Measurements from ENCODE around the gene TTLL5.

Gene TTLL5

GRCh38 chr14:75926431-75927115 is 265.5 kb downstream of the TTLL5 start:
- no peak for DNase-seq

DNA sequence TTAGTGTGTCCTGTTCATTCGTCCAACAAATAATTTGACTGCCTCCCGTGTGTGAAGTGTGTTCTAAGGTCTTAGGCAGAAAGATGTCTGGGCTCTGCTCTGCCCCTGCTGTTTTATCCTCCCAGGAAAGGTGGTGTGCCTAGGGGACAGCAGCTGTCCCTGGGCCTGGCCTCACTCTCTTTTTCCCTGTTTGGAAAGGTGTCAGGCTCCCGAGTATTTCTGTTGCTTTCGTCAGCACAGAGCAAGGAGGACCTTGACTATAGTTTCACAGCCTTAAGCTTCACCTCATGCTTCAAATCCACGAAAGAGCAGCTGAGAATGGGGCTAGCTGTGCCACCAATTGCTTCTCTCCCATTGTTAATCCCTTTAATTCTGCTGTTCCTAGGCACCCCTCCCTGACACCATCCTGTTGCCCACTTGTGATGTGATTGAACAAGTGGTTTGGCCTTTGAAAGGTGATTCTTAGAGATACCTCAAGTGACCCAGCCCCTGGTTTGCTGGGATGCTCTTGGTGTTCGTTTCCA is 266.6 kb downstream of the TTLL5 start:
- DNase-seq, result no peak

- no peak for DNase-seq
Measured at GRCh38 chr14:75928690-75929181, 267.7 kb downstream of the TTLL5 start.

DNA sequence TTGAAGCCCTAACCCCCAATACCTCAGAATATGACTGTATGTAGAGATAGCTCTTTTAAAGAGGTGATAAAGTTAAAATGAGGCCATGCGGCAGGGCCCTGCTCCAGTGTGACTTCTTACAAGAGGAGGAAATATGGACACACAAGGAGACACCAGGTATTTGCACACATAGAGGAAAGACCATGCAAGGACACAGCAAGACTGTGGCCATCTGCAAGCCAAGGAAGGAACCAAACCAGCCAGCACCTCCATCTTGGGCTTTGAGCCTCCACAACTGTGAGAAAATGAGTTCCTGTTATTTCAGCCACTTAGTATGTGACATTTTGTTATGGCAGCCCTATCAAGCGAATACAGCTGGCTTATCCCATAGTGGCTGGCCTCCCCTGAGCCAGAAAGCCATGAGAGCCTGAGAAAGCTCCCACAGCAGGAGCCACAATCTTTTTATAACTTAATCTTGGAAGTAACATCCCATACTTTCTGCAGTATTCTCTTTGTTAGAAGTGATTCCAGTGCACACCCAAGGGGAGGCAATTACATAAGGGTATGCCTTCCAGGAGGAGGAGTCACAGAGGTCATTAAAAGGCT is 272.8 kb downstream of the TTLL5 start:
- no peak for DNase-seq

DNA sequence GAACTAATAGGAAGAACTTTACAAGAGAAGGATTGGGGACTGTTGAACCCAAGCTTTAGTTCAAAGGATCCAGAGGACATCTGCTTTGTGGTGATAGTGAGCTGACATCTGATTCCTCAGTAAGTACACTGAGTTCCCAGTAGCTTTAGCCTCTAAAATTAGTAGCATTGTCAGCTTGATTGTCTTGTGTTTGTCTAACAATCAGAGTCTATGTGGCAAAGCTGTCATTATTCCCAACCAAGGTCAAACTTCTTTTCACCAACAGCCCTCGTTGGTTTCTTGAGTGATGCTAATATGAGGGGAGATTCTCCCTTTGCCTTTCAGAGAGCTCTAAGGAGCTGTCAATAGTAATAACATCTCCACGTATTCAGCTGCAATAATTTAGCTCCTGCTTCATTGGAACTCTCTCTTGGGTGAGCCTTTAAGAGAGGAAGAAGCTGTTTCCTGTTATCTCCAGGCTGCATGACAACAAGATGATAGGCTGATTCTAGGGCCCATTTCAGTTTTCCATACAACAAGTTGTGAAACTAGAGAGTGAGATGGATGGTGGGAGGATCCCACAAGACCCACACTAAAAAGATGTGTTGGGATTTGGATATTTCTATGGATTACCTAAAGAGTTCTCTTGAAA is 274.1 kb downstream of the TTLL5 start:
- peak; percentile 50 for DNase-seq

DNA sequence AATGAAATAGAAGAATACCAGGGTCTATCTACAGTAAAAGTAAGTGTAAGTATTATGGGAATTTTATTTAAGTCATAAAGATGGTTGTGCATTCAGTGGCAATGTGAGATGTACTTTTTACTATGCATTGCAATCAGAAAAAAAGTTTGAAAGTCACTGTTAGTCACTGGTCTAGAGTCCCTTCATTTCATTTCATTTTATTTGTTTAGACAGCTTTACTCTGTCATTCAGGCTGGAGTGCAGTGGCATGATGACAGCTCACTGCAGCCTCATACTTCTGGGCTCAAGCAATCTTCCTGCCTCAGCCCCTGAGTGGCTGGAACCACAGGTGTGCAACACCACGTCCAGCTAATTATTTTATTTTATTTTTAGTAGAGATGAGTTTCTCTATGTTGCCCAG is 278.2 kb downstream of the TTLL5 start:
- no peak for DNase-seq

DNA sequence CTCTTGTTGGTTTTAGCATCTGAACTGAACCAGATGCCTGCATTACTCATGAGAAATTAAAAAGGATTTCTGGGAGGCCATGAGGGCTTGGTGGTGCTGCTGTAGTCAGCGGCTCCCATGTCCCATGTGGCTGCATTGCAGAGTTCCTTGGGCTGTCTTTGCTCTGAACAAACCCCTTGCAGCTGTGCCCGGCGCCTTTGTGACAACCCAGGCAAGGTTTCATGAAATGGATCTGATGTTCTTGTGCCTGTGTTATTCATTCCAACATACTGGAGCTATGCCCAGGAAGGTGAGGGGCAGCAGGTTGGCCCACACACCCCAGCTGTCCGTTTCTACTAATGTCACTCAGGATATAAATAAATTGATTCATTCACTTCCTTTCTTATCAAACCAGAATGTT is 280.0 kb downstream of the TTLL5 start:
- DNase-seq, result no peak

DNA sequence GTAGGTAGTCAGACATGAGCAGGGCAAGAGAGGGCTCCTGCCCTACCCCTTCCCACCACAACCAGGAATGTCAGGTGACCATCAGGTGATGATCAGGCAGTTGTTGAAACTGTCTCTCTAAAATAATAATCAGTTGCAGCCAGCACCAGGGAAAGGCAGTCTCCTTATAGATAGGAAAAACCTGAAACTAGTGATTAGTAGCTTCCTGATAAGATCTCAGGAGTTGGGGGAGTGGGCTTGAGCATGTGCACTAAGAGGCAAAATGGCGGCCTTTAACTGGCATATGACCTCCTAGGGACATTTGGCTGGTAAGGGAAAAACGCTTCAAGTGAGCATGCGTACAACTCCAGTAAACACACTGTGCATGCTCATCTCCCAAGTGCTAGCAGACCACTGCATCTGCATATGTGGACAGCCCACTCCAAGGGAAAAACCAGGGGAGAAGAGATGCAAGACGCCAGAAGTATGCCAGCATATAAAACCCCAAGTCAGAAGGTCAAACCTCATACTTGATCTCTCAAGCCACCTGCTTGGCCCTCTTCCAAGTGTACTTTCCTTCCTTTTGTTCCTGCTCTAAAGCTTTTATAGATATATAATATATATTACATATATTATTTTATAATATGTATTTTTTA is 283.7 kb downstream of the TTLL5 start:
- no peak for DNase-seq

DNA sequence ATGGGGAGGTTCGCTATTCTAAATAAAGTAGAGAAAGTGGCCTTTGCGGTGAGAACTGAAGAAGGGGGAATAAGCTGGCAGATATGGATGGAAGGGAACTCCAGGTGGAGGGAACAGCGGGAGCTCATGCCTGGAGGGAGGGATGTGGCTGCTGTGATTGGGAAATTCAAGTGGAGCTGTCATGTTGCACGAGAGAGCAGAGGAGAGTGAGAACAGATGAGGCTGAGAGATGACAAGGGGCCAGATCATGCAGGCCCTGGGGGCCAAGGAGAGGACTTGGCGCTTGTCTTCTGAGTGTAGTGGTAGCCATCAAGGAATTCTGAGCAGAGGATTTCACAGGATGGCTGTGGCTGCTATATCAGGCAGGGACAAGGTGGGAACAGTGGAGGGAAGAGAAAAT is 285.7 kb downstream of the TTLL5 start:
- DNase-seq, result no peak

DNA sequence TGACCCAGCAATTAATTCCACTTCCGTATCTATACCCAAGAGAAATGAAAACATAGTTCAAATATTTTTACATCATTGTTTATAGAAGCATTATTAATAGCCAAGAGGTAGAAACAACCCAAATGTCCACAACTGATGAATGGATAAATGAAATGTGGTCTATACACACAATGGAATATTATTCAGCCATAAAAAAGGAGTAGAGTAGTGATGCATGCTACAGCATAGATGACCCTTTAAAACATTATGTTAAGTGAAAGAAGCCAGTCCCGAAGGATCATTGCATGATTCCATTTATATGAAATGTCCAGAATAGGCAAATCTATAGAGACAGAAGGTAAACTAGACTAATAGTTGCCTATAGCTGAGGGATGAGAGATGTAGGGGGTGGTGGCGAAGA is 291.4 kb downstream of the TTLL5 start:
- DNase-seq, result no peak

DNA sequence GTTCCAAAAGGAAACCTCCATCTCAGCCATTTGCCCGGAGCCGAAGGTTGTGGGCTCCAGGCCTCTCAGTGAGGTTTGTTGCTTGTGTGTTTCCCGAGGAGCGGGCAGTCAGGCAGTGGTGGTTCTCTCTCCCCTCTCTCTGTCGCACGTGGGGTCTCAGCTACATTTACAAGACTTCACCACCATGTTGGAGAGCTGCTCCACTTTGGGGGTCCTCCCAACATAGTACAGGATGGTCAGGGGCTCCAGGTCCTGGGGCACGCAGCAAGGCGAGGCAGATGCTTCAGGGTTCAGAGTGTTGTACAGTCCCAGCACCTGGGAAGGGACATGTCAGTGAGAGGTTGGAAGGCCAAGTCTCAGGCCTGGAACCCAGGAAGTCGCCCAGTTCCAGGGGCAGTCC is 298.0 kb downstream of the TTLL5 start:
- no peak for DNase-seq

DNA sequence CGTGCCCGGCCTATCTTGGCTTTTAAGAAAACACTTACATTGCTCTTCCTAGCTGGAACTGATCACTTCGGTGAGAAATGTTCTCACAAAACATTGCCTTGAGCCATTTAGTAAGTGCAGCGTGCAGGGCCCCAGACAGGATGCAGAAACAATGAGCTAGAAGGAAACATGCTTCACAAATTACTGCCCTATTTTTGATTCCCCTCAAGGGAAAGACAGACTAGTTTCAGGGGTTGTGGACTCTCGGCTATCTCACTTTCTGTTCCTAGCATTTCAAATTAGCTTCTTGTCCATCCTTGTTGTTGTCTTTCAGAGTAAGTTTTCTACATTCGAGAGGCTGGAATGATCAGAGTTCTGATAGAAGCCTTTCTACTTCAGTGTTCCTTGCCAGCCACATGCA is 299.2 kb downstream of the TTLL5 start:
- no peak for DNase-seq

DNA sequence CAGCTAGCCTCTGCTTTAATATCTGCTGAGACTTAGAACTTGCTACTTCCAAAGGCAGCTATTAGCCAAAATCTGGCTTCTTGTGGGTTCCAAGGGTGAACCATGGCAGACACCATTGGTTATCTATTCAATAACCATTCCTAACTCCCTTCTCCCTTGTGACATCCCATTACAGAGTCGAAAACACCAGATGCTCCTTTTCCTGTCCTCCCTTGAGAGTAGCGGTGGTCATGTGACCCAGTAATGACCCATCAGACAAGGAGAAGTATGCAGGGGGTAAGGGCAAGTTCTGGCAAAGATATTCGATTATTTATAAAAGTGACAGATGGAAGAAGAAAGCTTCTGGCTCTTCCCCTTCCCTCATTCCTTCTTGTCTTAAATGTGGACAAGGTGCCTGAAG is 300.6 kb downstream of the TTLL5 start:
- DNase-seq, result no peak

DNA sequence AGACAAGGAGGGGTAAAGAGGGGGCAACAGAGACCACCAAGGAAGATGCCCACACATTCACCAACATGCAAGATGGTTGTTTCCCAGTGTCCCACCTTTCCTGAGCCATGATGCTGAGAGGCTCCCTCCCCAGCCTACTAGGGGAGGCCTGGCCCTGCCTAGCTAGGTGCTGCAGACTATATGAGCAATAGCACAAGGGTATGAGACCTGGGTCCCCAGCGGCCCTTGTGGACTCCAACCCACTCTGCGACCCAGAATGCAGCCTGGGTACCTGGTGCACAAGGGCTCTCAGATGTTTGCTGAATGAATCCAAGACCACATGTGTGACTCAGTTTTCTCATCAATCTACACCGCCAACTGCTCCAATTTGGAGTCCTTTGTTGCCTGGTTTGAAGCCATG is 306.8 kb downstream of the TTLL5 start:
- no peak for DNase-seq

DNA sequence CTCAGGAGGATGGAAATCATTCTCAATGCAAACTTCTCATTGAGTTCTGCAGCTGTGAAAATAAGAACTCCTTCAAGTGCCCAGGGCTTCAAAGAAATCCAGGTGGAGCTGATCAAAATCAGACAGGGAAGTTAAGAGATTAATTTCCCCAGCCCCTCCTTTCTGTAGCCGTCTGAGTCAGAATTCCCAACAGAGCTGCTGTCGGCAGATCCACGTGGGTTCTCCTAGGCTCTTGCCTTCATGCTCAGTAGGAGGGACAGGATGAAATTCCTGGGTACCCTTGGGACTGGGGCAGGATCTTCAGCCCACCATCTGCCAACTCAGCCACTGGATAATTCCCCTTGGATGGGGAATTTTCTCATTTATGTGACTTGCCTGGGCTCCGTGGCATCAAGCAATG is 307.4 kb downstream of the TTLL5 start:
- no peak for DNase-seq

- no peak for DNase-seq
Measured at GRCh38 chr14:75969126-75969525, 308.1 kb downstream of the TTLL5 start.

- DNase-seq, result no peak
Measured at GRCh38 chr14:75969891-75970290, 308.8 kb downstream of the TTLL5 start.

DNA sequence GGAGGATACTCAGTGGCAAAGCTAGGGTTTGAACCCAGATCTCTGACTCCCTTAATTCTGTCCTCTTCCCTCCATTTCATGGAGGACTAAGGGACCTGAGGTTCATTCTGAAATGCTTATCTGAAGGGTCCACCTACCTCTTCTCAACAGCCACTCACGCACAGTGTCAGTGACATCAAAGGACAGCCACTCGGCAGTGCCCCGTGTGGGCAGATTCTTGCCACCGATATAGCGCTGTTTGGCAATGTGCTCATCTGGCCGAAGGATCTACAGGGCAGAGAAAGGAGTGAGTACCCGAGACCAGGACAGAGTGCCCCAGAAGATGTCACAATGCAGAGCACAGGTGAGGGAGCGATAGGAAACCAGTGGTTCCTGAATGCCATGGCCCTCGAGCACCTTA is 309.9 kb downstream of the TTLL5 start:
- DNase-seq, result no peak

- DNase-seq, result no peak
Measured at GRCh38 chr14:75971509-75971908, 310.5 kb downstream of the TTLL5 start.

- no peak for DNase-seq
Measured at GRCh38 chr14:75972801-75973421, 311.9 kb downstream of the TTLL5 start.

DNA sequence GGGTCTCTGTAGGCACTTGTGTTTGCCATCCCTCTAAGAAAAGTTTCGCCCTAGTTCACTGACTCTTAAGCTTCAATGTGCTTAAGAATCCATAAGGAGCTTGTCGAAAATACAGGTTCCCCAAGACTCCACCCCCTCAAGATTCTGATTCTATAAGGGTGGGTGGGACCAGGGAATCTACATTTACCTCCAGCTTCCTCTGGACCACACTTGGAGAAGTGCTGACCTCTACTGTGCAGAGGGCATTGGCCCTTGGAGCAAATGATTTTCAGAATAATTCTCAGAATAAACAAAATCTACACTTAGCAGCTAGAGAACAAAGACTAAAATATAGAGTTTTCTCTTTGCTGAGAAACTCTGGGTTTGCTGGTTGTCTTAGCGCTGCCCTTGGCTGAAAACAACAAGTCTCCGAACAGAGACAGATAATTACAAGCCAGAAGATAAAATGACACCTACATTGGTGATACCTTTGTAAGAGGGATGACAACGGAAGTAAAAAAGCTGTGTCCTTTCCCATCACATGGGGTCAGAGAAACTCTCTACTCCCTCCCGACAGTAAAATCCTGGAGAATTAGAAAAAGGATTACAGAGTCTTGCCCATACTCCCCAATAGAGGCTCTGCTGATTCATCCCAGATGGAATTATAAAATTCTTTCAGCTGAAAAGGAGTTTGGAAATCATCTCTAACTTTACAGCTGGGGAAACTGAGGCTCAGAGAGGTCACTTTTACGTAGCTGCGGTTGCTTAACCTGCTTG is 316.0 kb downstream of the TTLL5 start:
- DNase-seq, result no peak

DNA sequence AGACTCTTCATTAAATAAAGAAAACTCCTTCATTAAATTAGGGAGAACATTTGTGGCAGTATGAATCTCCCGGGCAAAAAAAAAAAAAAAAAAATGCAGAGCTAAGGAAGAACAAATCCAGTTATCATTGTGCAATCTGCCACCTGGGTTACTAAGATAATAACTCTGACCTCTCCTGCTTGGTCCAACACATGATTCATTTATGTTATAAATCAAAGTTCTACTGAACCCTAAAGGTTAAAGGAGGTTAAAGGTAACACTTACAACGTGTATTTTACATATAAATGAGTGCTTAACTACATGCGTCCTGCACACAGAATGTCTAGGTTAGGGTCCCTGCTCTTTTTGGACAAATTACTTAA is 316.5 kb downstream of the TTLL5 start:
- DNase-seq, result no peak

Data from NCI-H2081 treated with DMSO at 0.1 percent for 48 hours (cell line).